GM12891 (cell line): ENCODE results near the gene ZNF783.

Source experiments
- DNase-seq: peaks from one replicate; pipeline ENCODE4 v3.0.0; 2011; ENCODE audit warnings: low spot score; ENCODE audit not compliant: insufficient read length
- FAIRE-seq: peaks from 2 replicates; lab custom pipeline; 2011; peaks lifted over from hg19 to GRCh38; lab: Jason Lieb, UNC
- PAX5 ChIP-seq: IDR thresholded peaks from 2 replicates; pipeline ENCODE4 v1.6.1; 2011; ENCODE audit warnings: low read length, moderate library complexity, mild to moderate bottlenecking; ENCODE audit not compliant: insufficient read depth, severe bottlenecking
- POLR2A ChIP-seq: IDR thresholded peaks from 2 replicates; pipeline ENCODE4 v1.6.1; 2011; ENCODE audit warnings: low read depth, low read length, control low read depth
- POLR2AphosphoS5 ChIP-seq: IDR thresholded peaks from 2 replicates; pipeline ENCODE4 v1.6.1; 2011; ENCODE audit warnings: low read depth, low read length, control low read depth
- POU2F2 ChIP-seq: IDR thresholded peaks from 2 replicates; pipeline ENCODE4 v1.6.1; 2011; ENCODE audit warnings: low read depth, mild to moderate bottlenecking, control low read depth, low read length, moderate library complexity
- SPI1 ChIP-seq: IDR thresholded peaks from 2 replicates; pipeline ENCODE4 v1.6.1; 2011; ENCODE audit warnings: low read depth, low read length, control low read depth
- TAF1 ChIP-seq: IDR thresholded peaks from 2 replicates; pipeline ENCODE4 v1.6.1; 2011; ENCODE audit warnings: low read depth, low read length, control low read depth

Gene ZNF783

DNA sequence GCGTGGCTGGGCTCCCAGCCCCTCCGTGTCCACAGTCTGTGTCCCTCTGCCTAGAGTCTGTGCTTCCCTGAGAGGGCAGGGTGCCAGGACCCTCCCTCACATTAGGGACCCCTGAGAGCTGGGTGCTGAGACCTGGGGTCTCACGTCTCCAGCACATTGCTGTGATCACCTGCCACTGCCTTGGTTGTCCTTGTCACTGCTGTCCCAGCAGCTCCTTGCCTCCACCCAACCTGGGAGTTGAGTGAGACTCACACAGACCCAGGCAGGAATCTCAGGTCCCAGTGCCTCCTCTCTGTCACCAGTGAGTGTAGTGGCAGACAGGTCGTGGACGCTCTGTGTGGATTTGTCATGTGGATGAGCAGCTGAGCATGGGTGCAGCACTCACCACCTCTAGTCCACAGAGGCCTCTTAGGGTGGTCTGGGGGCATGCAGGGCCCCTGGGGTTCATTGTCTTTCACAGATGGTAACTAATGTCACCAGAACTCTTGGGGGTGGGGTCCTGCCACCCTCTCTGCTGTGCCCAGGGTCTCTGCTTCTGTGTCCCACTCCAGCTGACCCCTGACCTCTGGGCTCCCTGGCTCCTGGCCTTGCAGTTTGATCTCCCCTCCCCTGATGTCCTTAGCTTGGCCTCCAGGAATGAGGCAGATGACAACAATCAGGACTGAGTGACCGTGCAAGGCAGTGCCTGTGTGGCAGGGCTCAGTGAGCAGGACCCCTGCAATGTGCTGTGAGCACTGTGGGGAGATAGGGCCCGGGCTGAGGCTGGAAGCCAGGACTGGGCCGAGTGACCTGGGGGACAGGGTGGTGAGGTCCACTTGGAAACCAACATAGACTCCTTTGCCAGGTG, 18.9 kb downstream of the ZNF783 start:
- FAIRE-seq (no peak), DNase-seq (no peak)
- no peak for TF ChIP-seq POLR2A
- TF ChIP-seq POLR2AphosphoS5, result no peak
- TF ChIP-seq TAF1, result no peak
- TF ChIP-seq SPI1, result no peak
- no peak for TF ChIP-seq POU2F2
- no peak for TF ChIP-seq PAX5

DNA sequence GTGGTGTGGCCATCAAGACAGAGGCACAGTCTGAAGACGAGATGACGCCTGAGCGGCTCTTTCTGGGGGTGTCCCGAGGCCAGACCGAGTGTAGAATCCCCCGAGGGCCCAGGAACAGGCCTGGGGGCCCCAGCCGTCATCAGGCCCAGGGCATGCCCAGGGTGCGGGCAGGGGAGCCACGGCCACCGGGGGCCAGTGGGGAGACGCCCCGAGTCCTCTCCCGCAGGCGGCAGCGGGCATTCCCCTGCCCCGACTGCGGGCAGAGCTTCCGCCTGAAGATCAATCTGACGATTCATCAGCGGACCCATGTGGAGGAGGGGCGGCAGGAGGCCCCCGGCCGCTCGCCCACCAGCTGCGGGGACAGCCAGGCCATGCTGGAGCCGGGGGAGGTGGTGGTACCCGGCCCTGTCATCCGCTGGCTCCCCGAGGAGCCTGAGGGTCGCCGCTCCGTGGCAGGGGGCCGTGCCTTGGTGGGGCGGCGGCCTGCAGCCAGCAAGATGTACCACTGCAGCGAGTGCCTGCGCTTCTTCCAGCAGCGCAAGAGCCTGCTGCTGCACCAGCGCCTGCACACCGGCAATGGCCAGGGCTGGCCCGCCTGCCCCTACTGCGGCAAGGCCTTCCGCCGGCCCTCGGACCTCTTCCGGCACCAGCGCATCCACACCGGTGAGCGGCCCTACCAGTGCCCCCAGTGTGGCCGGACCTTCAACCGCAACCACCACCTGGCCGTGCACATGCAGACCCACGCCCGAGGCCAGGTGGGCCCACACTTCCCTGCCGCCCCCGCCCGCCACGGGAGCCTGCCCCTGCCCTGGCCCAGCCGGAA, 19.7 kb downstream of the ZNF783 start:
- FAIRE-seq (no peak), DNase-seq (no peak)
- TF ChIP-seq PAX5, result no peak
- TF ChIP-seq POLR2AphosphoS5, result no peak
- TF ChIP-seq POU2F2, result no peak
- no peak for TF ChIP-seq TAF1
- no peak for TF ChIP-seq SPI1

DNA sequence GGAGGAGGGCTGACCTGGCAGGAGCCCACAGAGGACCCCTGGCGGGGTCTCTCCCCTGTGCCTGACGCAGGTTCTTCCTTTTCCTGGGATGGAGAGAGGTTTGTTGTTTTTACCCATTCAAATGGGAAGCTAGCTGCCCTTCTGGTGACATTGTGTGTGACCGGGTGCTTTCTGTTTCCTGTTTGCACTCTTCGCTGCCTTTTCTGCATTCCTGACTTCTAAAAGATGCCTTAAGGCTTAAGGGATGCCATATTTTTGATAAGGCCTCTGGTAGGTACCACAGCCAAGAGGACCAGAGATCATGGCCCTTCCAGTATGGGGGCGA, 20.3 kb downstream of the ZNF783 start:
- FAIRE-seq, result no peak
- TF ChIP-seq POLR2A (no peak), TAF1 (no peak), POLR2AphosphoS5 (no peak), SPI1 (no peak), PAX5 (no peak), POU2F2 (no peak)

DNA sequence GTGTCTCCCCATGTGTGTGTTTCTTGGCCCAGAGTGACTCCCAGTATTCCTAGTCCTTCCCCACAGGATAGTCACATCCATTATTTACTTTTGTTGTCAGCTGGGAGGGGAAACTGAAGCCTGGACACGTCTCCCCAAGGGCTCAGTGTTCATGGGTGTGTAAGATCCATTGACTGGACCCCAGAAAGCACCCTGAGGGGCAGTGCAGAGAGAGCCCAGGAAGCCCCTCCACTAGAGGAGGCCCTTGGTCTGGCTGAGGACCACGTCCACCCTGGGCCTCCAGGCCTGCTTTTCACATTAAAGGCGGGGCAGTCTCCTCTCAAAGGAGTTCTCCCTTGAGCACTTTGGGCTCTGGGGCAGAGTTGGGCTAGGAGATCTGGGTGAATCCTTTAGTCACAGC, 21.3 kb downstream of the ZNF783 start:
- TF ChIP-seq PAX5 (no peak), TAF1 (no peak), POU2F2 (no peak), SPI1 (no peak), POLR2AphosphoS5 (no peak), POLR2A (no peak)
- FAIRE-seq (no peak), DNase-seq (no peak)

More for the DNA sequence above, 20.3 kb downstream of the ZNF783 start:
- DNase-seq, result no peak

DNA sequence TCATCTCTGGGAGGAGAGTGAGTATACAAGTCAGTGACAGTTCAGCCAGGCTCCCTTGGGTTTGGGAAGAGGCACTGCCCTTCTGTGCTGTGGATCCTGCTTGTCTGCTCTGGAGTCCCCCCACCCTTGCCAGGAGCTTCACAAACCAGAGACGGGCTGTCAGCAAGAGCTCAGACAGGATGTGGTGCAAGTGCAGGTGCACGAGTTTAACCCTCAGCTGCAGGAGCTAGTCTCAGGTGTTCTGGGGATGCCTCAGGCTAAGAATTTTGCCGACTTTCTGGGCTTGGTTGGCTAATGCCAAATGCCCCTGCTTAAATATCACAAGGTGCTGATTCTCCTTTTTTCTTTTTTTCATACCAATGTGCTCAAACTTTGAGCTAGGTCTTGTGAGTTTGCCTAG, 22.3 kb downstream of the ZNF783 start:
- FAIRE-seq (peak; percentile 38), DNase-seq (peak; percentile 56)
- TF ChIP-seq POU2F2 (no peak), POLR2AphosphoS5 (no peak), PAX5 (no peak), POLR2A (no peak), SPI1 (no peak), TAF1 (no peak)

DNA sequence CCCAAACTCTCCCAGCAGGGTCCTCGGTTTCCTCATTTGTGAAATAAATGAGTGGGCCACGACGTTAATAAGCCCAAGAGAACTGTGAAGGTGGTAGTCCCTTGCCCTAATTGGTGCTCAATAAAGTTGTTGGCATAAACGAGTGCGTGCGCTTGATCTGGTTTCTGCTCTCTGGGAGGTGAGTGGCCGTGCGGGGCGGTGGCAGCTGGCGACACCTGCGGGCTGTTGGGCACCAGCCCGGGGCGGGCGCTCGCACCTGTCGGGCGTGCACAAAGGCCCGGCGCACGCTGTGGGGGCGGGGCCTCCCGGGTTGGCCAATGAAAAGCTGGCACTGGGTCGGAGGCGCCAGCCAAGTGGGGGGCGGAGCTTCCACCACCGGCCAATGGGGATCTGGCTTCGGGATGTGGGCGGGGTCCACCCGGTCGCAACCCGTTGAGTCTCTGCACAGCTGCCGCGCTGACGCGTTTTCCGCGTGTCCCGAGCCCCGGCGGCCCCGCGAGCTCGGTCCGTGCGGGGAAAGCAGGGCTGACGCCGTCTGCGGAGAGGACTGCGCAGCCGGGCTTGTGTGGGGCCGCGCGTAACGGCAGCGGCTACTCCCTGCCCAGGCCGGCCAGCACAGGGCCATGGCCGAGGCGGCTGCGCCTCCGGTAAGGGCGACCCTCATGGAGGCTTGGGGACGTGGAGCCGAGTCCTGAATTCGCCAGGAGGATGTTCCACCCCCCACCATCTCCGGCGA, 23.0 kb downstream of the ZNF783 start:
- peak; percentile 98 for DNase-seq
- FAIRE-seq, result peak; percentile 96
- peak; percentile 71; the same call in 1 of the 2 replicates for TF ChIP-seq POLR2AphosphoS5
- no peak for TF ChIP-seq TAF1

DNA sequence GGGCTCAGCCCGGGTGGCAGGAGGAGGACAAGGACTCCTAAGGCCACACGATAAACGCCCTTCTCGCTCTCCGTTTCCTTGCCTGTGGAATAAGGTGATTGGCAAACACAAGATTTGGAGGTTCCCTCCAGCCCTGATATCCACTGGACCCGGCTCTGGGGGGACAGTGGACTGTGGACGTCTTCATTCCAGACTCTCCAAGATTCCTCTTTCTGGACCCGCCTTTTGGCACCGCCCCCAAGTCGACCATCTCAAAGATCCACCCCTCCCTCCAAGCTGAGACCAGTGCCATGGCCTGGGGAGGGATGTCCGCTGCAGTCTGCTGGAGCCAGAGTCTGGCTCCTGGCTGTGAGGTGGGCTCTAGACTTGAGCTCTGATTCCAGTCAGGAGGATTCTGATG, 23.6 kb downstream of the ZNF783 start:
- no peak for DNase-seq
- TF ChIP-seq POLR2AphosphoS5 (no peak), TAF1 (no peak), PAX5 (no peak), POU2F2 (no peak), POLR2A (no peak), SPI1 (no peak)
- FAIRE-seq, result no peak

DNA sequence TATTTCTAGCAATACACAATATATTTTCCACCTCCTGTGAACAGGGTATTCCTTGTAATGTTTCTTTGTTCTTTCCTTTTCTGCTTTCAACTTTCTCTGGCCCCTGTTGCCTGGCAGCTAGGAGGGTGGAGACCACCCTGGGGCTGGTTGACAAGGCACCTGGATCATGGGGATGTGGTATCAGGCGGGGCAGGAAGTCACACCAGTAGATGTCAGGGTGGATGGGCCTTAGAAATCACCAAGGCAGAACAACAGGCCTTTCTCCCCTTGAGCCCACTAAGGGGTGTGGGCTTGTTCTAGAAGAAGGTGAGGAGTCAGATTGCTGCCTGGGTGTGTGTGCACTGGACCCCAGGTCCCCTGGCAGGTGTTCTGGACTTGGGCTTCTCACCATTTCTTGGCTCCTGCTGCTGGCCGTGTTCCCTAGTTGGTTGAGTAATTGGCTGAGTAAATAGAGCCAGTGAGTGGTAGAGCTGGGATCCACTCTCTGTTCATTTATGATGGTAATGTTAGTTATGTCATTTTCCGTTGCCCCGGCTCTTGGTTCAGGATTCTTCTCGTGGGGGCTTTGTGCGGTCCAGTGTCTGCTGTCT, 24.9 kb downstream of the ZNF783 start:
- FAIRE-seq, result no peak
- no peak for TF ChIP-seq POLR2AphosphoS5
- TF ChIP-seq SPI1, result no peak
- TF ChIP-seq POLR2A, result no peak
- no peak for TF ChIP-seq TAF1
- TF ChIP-seq PAX5, result no peak
- TF ChIP-seq POU2F2, result no peak
- no peak for DNase-seq

DNA sequence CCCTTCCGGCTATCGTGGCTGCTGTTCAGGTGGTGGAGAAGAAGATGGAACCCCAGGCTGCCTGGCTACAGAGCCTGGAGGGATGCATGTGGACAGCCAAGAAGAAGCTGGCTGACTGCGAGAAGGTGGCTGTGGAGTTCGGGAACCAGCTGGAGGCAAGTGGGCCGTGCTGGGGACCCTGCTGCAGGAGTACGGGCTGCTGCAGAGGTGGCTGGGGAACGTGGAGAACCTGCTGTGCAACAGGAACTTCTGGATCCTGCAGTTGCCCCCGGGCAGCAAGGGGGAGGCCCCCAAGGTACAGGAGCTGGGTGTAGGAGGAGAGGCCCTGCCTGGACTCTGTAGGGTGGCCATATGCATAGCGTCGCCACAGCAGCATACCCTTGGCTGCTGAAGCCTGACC, 25.6 kb downstream of the ZNF783 start:
- FAIRE-seq (no peak), DNase-seq (no peak)
- TF ChIP-seq PAX5 (no peak), POLR2A (no peak), SPI1 (no peak), POU2F2 (no peak), POLR2AphosphoS5 (no peak), TAF1 (no peak)
